GM18907 (cell line): ENCODE data around the gene DNASE1L1.

ENCODE experiments used
- ATAC-seq: cut with Tn5 transposase; IDR thresholded peaks from one replicate; pipeline ENCODE4 v1.9.1; 2021; ENCODE audit warnings: mild to moderate bottlenecking, moderate library complexity; ENCODE audit not compliant: unreplicated experiment

DNASE1L1 gene

DNA sequence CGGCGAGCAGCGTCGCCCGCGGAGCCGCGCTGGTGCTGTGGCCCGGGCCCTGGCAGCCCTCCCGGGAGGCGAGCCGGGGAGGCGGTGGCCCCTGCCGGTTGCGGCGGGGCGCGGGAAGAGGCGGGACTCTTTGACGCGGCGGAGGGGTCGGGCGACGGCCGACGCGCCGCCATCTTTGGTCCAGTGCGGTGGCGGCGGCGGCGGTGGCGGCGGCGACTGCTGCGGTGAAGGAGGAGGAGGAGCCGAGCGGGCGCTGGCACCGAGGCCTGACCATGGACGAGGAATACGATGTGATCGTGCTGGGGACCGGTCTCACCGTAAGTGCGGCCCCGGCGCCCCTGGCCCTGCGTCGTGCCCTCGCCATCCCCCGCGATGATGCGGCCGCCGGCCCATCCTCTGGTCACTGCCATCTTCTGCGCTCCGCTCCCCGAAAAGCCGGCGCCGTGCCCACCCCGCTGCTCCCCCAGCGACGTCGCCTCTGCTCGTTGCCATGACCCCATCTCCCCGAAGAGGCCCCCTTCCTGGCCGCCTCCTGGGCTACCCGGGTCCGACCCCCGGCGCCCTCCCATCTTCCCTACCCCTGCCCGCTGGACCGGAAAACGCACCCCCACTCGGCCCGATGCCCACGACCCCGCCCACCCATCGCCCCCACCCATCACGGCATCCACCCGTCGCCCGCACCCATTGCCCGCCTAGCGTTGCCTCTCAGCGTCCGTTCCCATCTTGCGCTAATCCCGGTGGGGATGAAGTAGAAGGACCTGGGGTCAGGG is 28.1 kb upstream of the DNASE1L1 start, which contains the start of gene GDI1:
TSS of gene GDI1 (plus strand) at position 172 of the 770 bp plus-strand sequence. CDS start at position 273, 101 bp downstream.
- ATAC-seq, result no peak

DNA sequence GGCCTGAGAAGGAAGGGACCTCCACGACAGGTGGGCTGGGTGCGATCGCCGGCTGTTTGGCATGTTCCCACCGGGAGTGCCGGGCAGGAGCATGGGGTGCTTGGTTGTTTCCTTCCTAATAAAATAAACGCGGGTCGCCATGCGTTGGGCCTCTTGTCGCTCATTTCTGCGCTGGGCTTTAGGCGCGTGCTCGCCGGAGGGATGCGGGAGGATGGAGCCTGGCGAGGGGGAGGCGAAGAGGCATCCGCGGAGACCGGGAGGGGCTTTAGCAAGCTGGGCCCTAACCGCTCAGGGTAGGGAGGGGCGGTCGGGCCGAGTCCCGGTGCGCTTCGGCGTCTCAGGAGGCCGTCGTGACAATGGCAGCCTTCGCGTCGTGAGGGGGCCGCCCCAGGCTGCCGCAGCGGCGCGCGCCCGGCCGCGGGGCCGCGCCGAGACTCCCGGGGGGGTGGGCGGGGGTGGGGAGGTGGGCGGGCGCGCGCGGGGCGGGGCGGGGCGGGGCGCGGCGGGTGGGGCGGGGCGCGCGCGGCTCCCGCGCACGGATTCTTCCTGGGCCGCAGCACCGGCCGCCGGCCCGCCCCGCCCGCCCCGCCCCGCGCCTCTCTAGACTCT is 27.4 kb upstream of the DNASE1L1 start:
- ATAC-seq, result no peak

DNA sequence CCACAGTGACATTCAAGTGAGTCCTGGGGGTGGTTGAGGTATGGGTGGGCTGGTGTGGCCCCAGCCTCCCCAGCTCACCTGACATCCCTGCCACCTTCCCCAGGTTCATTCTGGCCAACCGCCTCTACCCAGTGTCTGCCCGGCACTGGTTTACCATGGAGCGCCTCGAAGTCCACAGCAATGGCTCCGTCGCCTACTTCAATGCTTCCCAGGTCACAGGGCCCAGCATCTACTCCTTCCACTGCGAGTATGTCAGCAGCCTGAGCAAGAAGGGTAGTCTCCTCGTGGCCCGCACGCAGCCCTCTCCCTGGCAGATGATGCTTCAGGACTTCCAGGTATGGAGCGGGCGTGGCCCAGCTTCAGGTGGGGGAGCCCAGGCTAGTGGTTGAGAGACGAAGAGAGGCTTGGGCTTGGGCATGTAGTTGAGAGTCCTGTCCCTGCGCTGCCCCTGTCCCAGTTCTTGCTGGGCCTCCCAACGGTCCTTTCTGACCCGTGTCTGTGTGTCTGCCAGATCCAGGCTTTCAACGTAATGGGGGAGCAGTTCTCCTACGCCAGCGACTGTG is 26.2 kb upstream of the DNASE1L1 start:
- no peak for ATAC-seq

DNA sequence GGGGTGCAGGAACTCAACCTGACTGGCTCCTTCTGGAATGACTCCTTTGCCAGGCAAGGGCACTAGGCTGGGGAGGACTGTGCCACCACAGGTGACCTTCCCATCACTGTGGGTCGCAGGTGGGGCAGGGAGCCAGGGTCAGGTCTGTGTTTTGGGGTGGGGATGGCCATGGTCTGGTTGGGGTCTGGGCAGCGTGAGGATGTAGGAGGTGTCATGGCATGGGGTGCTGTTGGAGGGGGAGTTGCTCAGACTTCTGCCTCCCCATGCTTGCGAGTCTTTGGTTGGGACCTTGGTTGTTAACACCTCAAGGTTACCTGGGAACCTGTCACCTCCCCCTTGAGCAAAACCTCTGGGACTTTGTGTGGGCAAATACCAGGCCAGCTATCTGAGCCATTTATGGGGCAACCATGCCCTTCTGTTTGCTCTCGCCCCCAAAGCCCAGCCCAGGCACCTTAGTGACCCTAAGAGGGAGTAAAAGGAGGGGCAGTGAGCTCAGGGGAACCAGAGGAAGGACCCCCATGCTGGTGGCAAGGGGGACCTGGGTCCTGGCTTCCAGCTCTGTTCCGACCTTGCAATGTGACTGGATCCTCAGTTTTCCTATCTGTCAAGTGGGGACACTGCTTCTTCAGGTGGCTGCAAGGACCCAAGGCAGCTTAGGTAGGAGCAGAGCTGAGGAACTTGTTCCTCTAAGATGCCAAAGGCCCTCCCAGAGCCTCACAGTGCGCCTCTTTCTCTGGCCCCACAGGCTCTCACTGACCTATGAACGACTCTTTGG is 25.5 kb upstream of the DNASE1L1 start:
- no peak for ATAC-seq

DNA sequence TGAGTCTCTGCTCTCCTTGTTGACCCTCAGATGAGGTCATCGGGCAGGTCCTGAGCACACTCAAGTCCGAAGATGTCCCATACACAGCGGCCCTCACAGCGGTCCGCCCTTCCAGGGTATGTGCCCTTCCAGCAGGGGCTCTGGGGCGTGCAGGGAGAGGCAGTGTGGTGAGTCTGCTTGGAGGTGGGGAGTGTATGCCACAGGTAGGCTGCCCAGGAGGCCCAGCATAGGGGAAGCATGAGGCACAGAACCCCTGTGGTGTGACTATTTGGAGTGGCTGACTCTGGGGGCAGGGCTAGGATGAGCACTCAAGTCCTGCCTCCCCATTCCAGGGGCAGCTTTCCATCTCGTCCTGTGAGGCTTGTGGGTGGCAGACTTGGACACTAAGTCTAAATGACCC is 24.6 kb upstream of the DNASE1L1 start:
- no peak for ATAC-seq

DNA sequence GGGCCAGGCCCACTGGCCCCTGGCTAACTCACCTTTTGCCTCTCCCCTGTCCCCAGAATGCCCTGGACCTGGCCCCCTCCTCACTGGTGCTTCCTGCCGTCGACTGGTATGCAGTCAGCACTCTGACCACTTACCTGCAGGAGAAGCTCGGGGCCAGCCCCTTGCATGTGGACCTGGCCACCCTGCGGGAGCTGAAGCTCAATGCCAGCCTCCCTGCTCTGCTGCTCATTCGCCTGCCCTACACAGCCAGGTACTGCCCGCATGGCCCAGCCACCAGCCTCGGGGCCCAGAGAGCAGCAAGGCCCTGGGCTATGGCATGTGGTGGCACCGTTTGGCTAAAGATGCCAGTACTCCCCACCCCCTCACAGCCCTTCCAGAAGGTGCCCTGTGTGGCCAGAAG is 23.2 kb upstream of the DNASE1L1 start:
- no peak for ATAC-seq

DNA sequence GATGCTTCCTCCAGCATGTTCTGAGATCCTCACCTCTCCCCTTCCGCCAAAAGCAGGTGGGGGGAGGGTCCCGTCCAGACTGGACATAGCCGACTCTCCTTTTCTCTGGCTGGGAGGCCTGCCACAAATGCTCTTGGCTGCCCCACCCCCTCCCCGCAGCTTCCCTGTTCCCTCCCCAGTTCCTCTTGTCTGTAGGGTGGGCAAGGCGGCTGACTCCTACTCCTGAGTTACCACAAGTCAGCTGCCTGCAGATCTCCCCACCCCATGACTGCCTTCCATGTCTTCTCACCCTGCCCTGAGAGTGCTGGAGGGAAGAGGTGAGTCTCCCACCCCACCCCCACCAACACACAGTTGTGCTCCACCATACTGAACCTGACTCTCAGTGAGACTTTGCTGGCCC is 22.3 kb upstream of the DNASE1L1 start:
- ATAC-seq, result no peak

DNA sequence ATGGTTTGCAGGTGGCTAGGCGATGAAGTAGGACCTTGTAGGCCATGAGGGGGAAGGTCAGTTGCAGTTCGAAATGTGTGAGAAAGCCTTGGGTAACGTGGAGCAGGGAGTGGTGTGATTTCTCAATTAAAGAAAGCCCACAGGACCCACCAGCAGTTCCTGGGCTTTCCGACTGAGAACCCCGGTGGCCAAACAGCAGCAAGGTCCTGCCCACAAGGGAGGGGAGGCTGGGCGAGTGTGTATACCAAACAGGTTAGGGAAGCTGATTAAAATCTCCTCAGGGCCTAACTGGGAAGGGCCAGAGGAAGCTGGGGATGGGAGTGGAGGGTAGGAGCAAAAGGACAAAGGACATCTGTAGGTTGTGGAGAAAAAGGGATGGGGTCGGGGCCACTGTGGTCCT is 21.9 kb upstream of the DNASE1L1 start:
- ATAC-seq, result no peak

DNA sequence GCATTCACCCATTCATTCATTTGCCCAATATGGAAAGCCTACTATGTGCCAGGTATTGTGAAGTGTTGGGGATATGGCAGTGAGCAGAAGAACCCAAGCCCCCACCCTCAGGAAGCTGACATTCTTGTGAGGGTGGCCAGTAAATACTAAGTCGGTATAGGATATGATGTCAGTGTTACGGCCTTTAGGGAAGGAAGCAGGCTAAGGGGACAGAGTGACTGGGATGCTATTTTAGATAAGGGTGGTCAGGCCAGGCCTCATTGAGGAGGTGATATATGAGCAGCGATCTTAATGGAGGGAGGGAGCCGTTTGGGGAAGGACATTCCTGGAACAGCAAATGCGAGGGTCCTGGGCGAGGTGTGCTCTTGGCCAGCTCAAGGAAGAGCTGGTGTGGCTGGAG is 21.4 kb upstream of the DNASE1L1 start:
- no peak for ATAC-seq

DNA sequence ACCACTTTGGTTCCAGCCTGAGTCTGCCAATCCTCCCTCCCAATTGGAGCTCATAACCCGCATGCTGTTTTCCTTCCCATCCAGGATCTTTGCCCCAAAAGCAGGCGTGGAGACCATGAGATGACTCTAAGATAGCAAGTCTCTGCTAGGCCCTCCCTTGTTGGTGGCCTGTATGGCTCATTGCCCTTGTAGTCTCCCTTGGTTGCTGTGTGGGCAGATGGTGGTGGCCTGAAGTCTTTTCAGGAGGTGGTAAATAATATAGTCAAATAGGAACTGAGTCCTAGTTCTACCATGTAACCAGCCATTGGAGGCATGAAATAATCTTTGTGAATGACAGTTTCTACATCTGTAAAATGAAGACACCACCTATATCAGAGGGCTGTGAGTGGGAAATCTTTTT is 20.7 kb upstream of the DNASE1L1 start:
- no peak for ATAC-seq

DNA sequence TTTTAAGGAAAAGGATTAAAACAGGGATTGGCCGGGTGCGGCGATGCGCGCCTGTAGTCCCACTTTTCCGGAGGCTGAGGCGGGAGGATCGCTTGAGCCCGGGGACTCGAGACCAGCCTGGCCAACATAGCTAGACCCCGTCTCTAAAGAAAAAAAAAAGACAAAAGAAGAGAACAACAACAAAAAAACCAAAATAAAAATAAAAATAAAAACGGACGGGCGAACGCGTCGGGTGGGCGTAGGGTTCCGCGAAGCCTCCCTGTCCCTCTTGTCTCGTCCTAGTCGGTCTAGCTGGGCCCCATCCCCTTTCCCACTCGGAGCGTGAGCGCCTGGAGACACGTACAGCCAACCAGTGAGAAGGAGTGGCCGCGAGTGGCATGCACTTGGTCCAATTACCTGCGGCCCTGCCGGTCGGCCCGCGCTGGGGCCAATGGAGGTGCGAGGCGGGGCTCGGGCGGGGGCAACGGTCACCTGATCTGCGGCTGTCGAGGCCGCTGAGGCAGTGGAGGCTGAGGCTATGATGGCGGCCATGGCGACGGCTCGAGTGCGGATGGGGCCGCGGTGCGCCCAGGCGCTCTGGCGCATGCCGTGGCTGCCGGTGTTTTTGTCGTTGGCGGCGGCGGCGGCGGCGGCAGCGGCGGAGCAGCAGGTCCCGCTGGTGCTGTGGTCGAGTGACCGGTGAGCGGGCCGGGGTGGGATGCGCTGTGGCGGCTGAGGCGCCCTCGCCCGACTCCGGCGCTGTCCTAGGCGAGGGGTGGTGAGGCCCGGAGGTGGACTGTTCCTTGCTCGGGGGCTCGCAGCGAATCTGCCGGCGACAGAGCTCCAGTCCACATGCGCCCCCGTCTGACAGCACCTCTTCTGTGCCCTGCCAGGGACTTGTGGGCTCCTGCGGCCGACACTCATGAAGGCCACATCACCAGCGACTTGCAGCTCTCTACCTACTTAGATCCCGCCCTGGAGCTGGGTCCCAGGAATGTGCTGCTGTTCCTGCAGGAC is 19.4 kb upstream of the DNASE1L1 start, which contains the start of gene ATP6AP1:
TSS of gene ATP6AP1 (plus strand) at position 502 of the 996 bp plus-strand sequence. CDS start at position 518, 16 bp downstream.
- peak; percentile 92 for ATAC-seq

DNA sequence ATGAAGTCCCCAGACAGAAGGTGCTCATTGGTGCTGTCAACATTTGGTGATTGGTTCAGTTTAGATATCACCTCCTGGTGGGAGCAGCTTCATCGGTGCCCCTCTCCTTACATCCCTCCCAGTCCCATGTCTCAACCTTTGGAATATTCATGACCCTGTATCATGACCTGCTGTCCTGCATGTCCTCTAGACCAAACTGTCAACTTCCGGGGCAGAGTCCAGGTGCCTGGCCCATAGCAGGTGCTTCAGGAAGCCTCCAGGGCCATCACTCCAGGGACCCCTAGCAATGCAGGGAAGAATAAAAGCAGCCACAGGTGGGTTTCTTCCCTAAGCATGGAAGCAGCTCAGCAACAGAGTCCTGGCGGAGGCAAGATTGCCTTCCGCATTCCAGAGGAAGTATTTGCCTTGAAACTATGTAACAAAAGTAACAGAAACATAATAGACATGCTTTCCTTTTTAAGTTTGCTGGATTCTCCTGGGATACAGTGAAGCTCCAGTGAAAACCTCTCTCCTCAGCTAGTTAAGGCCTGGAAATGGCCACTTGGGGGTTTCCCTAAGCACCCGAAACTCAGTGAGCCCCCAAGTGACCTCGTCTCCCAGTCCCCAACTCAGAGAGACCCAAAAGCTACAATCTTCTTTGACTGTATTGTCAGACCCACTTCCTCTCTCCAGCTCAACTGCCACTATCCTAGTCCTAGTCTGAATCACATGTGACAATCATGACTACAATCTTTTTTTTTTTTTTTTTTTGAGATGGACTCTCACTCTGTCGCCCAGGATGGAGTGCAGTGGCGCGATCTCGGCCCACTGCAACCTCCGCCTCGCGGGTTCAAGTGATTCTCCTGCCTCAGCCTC is 18.1 kb upstream of the DNASE1L1 start:
- ATAC-seq, result no peak

DNA sequence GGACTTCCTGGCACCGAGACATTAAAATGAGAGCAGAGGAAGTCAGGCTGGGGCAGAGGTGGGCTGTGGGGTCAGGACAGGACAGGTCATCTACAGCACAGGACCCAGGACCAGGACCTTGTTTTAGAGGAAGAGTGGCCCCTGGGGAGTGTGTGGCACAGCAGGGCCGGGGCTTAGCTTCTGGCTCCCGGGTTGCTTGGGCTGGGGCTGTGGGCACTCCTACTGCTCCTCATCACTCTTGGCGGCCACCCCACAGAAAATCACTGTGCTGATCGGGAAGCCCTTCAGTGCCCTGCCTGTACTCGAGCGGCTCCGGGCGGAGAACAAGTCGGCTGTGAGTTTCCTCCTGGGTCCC is 11.3 kb upstream of the DNASE1L1 start:
- ATAC-seq, result no peak

DNA sequence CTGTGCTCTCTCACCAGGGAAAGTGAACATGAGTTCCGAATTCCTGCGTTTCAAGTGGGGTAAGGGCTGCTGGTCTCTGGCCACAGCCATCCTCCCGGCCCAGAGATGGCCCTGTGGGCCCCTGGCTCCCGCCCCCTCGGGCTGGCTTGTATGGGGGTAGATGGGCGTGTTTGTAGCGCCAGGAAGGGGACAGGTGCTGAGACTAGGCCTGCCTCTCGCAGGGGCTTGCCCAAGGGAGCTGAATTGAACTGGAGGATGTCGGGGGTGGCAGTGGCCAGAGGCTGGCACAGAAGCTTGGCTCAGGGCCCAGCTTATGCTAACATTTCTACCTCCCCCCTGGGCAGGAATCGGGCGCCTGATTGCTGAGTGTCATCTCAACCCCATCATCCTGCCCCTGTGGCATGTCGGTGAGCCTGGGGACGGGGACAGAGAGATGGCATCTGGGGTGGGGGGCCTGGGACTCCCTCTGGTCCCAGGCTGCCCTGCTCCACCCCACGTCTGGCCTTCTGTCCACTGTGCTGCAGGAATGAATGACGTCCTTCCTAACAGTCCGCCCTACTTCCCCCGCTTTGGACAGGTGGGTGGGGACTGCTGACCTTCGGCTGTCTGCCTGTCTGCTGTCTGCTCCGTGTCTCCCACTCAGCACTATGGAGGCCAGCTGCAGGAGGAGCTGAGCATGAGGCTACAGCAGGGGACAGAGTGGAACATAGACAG is 10.8 kb upstream of the DNASE1L1 start:
- no peak for ATAC-seq

DNA sequence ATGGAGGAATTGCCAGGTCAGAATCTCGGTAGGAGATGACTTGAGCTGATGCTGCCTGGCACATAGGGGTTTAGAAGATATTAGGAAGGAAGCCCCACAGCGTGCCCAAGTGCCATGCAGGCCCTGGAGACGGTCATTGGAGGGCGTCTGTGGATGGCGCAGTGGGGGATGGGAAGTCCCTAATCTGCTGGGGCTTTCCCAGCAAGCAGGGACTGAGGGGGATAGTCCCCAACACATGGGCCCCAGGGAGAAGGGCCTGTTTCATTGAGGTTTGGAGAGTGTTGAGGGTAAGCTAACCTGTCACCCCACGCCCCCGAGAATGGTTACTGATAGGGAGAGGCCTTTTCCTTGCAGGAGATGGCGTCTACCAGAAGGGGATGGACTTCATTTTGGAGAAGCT is 10.1 kb upstream of the DNASE1L1 start:
- ATAC-seq, result no peak

DNA sequence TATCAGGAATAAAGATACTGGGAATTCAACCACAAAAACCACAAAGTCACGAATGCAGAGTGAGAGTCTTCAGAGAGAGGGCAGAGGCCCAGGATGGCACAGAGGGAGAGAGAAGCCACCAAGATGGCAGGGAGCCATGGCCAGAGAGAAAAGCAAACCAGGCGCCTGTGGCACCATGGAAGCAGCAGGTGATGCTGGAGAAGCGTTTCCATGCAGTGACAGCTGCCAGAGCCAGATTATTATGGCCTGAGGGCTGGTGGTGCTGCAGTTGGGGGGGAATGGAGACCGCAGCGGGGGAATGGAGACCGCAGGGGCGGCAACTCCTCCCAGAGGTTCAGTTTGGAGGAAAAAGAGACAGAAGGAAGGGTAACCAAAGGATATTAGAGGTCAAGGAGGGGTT is 8.1 kb upstream of the DNASE1L1 start:
- no peak for ATAC-seq

DNA sequence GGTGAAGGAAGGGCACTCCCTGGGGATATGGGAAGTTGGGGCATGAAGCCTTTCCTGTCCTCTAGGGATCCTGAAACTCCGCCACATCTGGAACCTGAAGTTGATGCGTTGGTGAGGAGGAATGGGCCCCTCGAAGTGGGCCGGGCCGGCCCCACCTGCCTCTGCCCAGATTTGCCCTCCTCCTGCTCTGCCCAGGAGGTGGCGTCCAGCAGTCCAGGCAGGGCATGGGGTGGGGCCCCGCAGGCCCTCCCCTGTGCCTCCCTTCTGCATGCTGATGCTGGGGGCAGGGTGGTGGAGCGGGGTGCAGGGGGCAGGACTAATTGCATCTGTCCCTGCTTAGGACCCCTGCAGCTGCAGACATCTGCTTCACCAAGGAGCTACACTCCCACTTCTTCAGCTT is 4.1 kb upstream of the DNASE1L1 start:
- no peak for ATAC-seq

DNA sequence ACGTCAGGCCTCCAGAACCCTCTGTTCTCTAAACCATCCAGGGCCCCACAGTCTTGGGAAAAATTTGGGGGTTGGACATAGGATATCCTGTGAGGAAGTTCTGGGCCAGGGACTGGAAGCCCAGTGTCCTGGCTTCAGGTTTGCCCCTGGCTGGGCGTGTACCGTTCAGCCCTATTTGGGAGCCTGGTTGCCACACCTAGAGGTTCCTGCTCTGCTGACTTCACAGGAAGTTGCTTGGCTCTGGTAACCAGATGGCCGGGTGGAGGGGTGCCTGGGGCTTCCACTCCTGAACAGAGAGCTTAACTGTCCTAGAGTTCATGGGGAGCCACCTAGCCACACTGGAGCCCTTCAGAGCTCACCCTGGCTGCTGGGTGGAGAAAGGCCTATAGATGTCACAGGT is 3.4 kb upstream of the DNASE1L1 start:
- ATAC-seq, result no peak

DNA sequence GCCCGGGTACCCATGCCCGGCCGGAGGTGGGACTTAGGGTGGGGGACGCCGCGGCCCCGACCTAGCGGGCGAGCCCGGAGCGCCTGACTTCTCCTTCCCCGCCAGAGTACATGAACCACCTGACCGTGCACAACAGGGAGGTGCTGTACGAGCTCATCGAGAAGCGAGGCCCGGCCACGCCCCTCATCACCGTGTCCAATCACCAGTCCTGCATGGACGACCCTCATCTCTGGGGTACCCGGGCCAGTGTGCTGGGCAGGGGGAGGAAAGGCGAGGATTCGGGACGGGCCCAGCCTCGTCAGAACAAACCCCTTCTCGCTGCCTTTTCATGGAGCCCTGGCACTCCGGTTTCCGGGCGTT is 2.9 kb upstream of the DNASE1L1 start:
- ATAC-seq, result peak; percentile 45
